H1 (cell line): Measurements from ENCODE around the gene HEATR1. TPM values are rescaled to one million over a fixed set of nuclear protein-coding genes. Genes with fewer than 3 reads are reported as not detected.

Experiments
- RNF2 ChIP-seq: fragments of 200-900, 300-1000 bp; sonication (generic); IDR thresholded peaks from 2 replicates; pipeline ENCODE4 v1.7.1; 2016; ENCODE audit warnings: borderline replicate concordance, low read depth, mild to moderate bottlenecking, antibody characterized with exemption, low read length; ENCODE audit not compliant: poor library complexity, severe bottlenecking; ENCODE audit errors: missing control alignments
- SUZ12 ChIP-seq: fragments of 200-600 bp; sonication (generic); IDR thresholded peaks from 2 replicates; pipeline ENCODE4 v1.6.1; 2012; ENCODE audit warnings: mild to moderate bottlenecking, inconsistent platforms, low read length, moderate library complexity, mixed read lengths
- polyA plus RNA-seq, 7 experiments: library from polyadenylated mRNA; depleted of rRNA in 3 of 7; stranded (reverse) in 5 of 7; unstranded in 2 of 7; fragments of >200 nt in 5 of 7; fragments of 200-250 nt in 2 of 7; gene quantifications; 1 replicate in 5 of 7; 2 replicates in 1 of 7; 4 replicates in 1 of 7; pipeline versions ENCODE4 v1.2.1 to v1.2.3, GENCODE V29; 2011 to 2013; ENCODE audit warnings: missing spikeins in 2 of 7, mixed read lengths in 2 of 7
- total RNA-seq: library from RNA; stranded (reverse); fragmentation: NEBNext Ultra II Directional; extraction: Animal tissue kit (Norgen Biotek cat#: 25700); gene quantifications from 2 replicates; pipeline ENCODE4 v1.2.1, GENCODE V29; 2021

HEATR1 gene
- total and polyA plus RNA-seq, 2 of the 8 experiments (the other 6 are each of a cell fraction or from before 2014, with no cell fraction given), result 13.0 to 95.8 TPM

GRCh38 chr1:236603991-236604904, at the start of gene HEATR1 (continued):
- no peak for TF ChIP-seq SUZ12
- no peak for TF ChIP-seq RNF2
